Nephron (organoid): ENCODE measurements around the gene HCN4.

ENCODE experiments used
- H3K27ac Mint-ChIP-seq, 3 experiments: 2 replicates each; pipeline ENCODE4 v1.8.0; 2020; ENCODE audit warnings: mixed read lengths in 3 of 3, mild to moderate bottlenecking in 2 of 3, moderate library complexity in 1 of 3
- H3K27me3 Mint-ChIP-seq: 2 replicates; pipeline ENCODE4 v1.8.0; 2021; ENCODE audit warnings: low read depth, mild to moderate bottlenecking, moderate library complexity, mixed read lengths
- H3K36me3 Mint-ChIP-seq: 2 replicates; pipeline ENCODE4 v1.8.0; 2020; ENCODE audit warnings: low read depth, mixed read lengths
- H3K4me1 Mint-ChIP-seq: 2 replicates; pipeline ENCODE4 v1.8.0; 2020; ENCODE audit warnings: mixed read lengths
- H3K4me3 Mint-ChIP-seq, 3 experiments: 2 replicates each; pipeline ENCODE4 v1.8.0; 2020; ENCODE audit warnings: mild to moderate bottlenecking in 3 of 3, mixed read lengths in 3 of 3, moderate library complexity in 2 of 3
- H3K9me3 Mint-ChIP-seq: 2 replicates; pipeline ENCODE4 v1.8.0; 2020; ENCODE audit warnings: mixed read lengths
- TF ChIP-seq, protein P1 (sequence below), 3 experiments: fragments of 200-600 bp; sonication (generic); IDR thresholded peaks; one replicate each; pipeline ENCODE4 v1.5.0; 2021; ENCODE audit warnings: antibody characterized with exemption in 3 of 3; ENCODE audit not compliant: unreplicated experiment in 3 of 3

Gene HCN4

DNA sequence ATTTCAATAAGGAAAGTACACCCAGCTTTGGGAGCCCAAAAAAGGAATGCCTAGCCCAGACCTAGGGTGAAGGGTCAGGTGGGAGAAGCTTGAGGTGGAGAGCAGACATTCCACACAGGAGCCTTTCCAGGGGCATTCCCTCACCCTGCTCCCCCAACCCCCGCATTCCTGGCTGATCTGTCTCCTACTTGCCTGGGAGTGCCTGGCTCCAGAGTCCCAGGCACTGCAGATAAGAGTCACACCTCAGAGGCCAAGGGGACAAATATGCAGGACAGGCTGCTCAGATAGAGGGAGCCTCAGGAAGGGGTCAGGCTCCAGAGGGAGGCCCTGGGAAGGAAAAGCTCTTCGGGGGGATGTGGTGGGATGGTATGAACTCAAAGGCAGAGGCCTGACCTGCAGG is 20.8 kb upstream of the HCN4 start:
- H3K27ac Mint-ChIP-seq = no peak overlapping the region
- no peaks in the 10 kb centered on the region for H3K9me3 Mint-ChIP-seq
- H3K36me3 Mint-ChIP-seq = no peaks in the 10 kb centered on the region
- peaks cover 73% of the 10 kb centered on the region for H3K27me3 Mint-ChIP-seq
- no peak overlapping the region for H3K4me3 Mint-ChIP-seq
- H3K4me1 Mint-ChIP-seq = peaks cover 4% of the 10 kb centered on the region
- TF ChIP-seq, protein P1, sequence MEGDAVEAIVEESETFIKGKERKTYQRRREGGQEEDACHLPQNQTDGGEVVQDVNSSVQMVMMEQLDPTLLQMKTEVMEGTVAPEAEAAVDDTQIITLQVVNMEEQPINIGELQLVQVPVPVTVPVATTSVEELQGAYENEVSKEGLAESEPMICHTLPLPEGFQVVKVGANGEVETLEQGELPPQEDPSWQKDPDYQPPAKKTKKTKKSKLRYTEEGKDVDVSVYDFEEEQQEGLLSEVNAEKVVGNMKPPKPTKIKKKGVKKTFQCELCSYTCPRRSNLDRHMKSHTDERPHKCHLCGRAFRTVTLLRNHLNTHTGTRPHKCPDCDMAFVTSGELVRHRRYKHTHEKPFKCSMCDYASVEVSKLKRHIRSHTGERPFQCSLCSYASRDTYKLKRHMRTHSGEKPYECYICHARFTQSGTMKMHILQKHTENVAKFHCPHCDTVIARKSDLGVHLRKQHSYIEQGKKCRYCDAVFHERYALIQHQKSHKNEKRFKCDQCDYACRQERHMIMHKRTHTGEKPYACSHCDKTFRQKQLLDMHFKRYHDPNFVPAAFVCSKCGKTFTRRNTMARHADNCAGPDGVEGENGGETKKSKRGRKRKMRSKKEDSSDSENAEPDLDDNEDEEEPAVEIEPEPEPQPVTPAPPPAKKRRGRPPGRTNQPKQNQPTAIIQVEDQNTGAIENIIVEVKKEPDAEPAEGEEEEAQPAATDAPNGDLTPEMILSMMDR (IDR thresholded peaks at IDR 0.05; ENCODE audit: unreplicated experiment in 3 of 3) = no peak

DNA sequence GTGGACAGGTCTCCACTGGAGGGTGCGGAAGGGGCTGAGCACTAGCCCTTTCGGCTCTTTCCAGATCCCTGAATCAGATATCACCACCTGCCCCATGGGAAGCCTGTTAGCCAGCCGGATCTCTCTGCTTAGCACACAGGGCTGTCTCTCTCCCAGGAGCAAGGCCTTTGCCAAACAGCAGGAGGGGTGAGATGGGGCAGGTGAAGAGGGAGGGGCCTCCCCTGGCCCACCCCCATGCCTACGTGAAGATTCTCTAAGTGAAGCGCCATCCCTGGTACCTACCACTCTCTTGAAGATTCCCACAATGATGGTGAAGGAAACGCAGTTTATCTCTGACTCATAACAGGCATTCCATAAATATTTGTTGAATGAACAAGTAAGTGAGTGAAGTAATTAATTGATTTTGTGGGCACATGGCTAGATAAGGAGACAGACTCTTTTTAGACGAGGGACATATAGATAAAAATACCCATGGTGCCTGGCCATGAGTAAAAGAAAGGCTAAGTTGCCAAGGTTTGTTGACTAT is 19.6 kb upstream of the HCN4 start:
- no peaks in the 10 kb centered on the region for H3K9me3 Mint-ChIP-seq

DNA sequence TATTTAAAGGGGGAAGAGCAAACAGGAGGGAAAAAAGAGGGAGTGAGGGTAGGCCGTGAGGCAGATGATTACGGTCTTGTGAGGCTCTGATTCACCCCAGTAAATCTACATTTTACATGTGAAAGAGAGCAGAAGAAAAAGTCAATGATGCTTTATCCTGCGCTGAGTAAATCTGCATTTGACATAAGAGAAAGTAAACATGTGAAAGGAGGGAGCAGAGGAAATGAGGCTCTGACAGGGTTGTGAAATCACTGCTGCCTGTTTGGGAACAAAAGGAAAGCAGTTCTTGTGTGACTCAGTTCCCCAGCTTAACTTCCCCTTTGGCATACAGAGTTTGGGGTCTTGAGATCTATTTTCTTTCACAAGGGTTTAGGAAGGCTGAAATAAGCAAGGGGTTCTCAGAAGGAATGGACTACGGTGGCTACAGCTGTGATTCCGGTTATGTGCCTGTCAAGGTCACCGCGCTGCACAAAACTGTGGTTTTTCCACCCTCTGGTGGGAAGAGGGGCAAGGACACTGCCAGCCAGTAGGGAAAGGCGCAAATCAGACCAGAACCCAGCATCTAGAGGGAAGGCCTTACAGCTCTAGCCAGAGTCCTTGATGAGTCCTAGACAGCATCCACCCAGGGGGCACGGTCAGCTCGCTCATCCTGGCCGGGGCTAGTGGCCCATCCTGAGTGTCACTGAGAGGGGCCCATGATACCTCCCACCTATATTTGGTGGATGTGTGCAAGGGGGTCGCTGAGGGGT is 18.9 kb upstream of the HCN4 start:
- Mint-ChIP-seq H3K4me3 (no peak overlapping the region), H3K27me3 (peaks cover 65% of the 10 kb centered on the region), H3K36me3 (no peaks in the 10 kb centered on the region), H3K27ac (no peak overlapping the region), H3K4me1 (no peaks in the 10 kb centered on the region), H3K9me3 (no peaks in the 10 kb centered on the region)
- TF ChIP-seq, protein P1 (IDR thresholded peaks at IDR 0.05; ENCODE audit: unreplicated experiment in 3 of 3) = no peak

More for the DNA sequence above, 19.6 kb upstream of the HCN4 start:
- Mint-ChIP-seq H3K4me1 (no peaks in the 10 kb centered on the region), H3K4me3 (no peak overlapping the region), H3K27me3 (peaks cover 67% of the 10 kb centered on the region), H3K27ac (no peak overlapping the region), H3K36me3 (no peaks in the 10 kb centered on the region)
- TF ChIP-seq, protein P1 (IDR thresholded peaks at IDR 0.05; ENCODE audit: unreplicated experiment in 3 of 3) = no peak

DNA sequence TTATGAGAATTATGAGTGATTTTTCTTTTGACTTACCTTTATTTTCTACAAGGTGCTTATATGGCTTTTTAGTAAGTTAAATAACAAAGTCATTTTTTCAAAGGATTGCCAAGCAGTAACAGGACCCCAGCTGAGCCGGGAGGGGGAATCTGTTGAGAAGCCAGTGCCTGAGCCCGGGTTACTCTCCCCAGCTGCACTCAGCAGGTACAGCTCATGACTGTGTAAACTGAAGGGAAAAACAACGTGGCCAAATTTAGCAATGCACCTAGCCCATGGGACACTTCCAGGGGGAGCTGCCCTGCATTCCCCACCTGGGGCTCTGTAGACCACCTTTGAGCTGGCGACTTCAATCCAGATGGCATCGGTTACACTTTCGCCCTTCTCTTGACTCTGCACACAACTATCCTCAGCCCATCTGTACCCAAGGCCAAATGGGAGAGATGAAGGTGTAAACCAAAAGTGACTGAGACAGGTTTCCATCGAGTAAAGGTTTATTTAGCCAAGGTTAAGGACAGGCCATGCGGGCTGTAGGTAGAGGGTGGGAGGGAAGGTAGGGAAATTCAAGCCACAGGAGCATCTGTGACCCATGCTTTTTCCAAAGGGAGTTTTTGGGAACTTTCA is 18.2 kb upstream of the HCN4 start:
- Mint-ChIP-seq H3K27ac (no peak overlapping the region), H3K9me3 (no peaks in the 10 kb centered on the region), H3K4me3 (no peak overlapping the region), H3K4me1 (no peaks in the 10 kb centered on the region), H3K27me3 (peaks cover 69% of the 10 kb centered on the region), H3K36me3 (no peaks in the 10 kb centered on the region)
- TF ChIP-seq, protein P1 (IDR thresholded peaks at IDR 0.05; ENCODE audit: unreplicated experiment in 3 of 3) = no peak

DNA sequence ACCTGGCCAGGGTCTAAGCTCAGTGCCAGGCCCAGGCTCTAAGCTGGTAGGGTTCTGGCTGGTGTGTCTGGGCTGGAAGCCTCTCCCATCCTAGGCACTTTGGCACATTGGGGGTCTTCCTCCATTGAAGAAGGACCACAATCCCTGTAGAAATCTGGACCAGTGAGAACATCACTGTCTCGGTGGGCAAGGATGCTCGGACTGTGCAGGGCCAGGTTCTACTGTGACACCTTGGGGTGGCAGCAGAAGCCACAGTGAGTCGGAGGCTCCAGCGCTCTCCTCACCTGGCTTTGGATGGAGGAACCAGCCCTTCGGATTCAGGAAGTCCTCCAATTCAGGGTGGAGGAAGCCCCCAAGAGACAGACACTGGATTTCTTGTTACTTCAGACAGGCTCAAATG is 17.5 kb upstream of the HCN4 start:
- Mint-ChIP-seq H3K4me1 (no peaks in the 10 kb centered on the region), H3K27me3 (peaks cover 70% of the 10 kb centered on the region), H3K27ac (no peak overlapping the region), H3K4me3 (no peak overlapping the region), H3K9me3 (peaks cover 3% of the 10 kb centered on the region), H3K36me3 (no peaks in the 10 kb centered on the region)
- TF ChIP-seq, protein P1 (IDR thresholded peaks at IDR 0.05; ENCODE audit: unreplicated experiment in 3 of 3) = no peak
